ENCODE measurements around the gene NACC1. TPM values are rescaled to one million over a fixed set of nuclear protein-coding genes. Genes with fewer than 3 reads are reported as not detected.

NACC1 gene
- total and polyA plus RNA-seq, 2 of the 13 experiments (the other 11 are each of a cell fraction or from before 2014, with no cell fraction given) = 31.8 to 42.3 TPM

DNA sequence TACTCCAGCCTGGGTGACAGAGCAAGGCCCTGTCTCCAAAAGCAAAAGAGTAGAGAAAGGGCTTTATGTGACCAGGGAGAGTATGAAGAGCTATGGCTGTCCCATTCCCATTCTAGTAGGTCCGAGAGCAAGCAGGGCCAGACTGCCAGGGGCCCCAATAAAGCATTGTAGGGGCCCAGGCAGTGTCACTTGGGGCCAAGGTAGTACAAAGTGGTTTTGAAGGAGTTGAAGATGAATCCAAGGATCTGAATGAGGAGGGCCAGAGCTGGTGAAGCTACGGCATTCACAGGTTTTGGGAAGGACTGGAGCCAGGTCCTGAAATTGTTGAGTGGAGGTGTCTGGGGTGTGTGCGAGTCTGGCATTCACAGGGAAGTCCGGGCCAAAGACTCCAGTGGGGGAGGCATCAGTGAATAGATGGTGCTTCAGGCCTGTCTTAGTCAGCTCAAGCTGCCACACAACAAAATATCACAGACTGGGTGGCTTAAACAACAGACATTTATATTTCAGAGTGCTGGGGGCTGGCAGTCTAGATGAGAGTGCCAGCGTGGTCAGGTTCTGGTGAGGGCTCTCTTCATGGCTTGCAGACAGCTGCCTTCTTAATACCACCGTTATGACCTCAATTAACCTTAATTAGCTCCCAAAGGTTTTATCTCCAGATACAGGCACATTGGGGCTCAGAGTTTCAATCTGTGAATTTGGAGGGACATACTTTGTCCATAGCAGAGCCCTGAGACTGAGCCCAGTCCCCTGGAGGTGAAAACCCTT, 9.9 kb downstream of the NACC1 start:
- Histone ChIP-seq H4K20me1 (ENCODE audit: insufficient read depth, low read length) (peaks cover 4% of the 10 kb centered on the region), H2AFZ (ENCODE audit: low read length) (no peak overlapping the region), H3K9ac (ENCODE audit: insufficient read depth, low read depth, low read length) (peak overlapping the region; percentile 77), H3K27ac (ENCODE audit: extremely low read length, insufficient read depth, low read length) (peak overlapping the region; percentile 96), H3K9me3 (ENCODE audit: low read length) (no peaks in the 10 kb centered on the region), H3K79me2 (ENCODE audit: insufficient read depth, low read length) (peaks cover 67% of the 10 kb centered on the region), H3K4me1 (ENCODE audit: insufficient read depth, low read length) (peaks cover 38% of the 10 kb centered on the region), H3K4me2 (ENCODE audit: low read depth, low read length) (peak overlapping the region; percentile 69), H3K27me3 (ENCODE audit: control insufficient read depth in 1 of 2, insufficient read depth in 2 of 2, low read length in 2 of 2) (no peaks in the 10 kb centered on the region), H3K36me3 (replicated peaks in 1 of 2; ENCODE audit: control insufficient read depth in 1 of 2, insufficient read depth in 2 of 2, low read length in 2 of 2) (peaks cover 4 to 29% of the 10 kb centered on the region in 2 experiments; a peak in 4 of 5 replicates), H3K4me3 (replicated peaks in 1 of 3; ENCODE audit: insufficient read depth in 1 of 3, low read depth in 2 of 3, low read length in 3 of 3) (0 out of 6 replicates have a peak overlapping the region, but pooled peaks of 1 of the 3 experiments have one; percentile 3)
- WGBS (ENCODE audit: low lambda C conversion rate) = 77% methylated on average over 4 of the region's 6 CpGs
- TF ChIP-seq KAT7 (CRISPR knock-in tag; IDR thresholded peaks at IDR 0.05; ENCODE audit: borderline replicate concordance) (0 out of 2 replicates have a peak, but pooled peaks have one; percentile 6), THYN1 (CRISPR knock-in tag; IDR thresholded peaks at IDR 0.05; ENCODE audit: borderline replicate concordance, low read depth) (no peak), HMGA1 (CRISPR knock-in tag; conservative IDR thresholded peaks at IDR 0.05) (no peak), DNMT1 (CRISPR knock-in tag; IDR thresholded peaks at IDR 0.05) (0 out of 2 replicates have a peak, but pooled peaks have one; percentile 11), ZNF543 (CRISPR knock-in tag; IDR thresholded peaks at IDR 0.05) (no peak), NAIF1 (CRISPR knock-in tag; IDR thresholded peaks at IDR 0.05; ENCODE audit: borderline replicate concordance) (no peak), PHF5A (CRISPR knock-in tag; IDR thresholded peaks at IDR 0.05; ENCODE audit: low read depth, unreplicated experiment) (no peak), HOXD1 (CRISPR knock-in tag; IDR thresholded peaks at IDR 0.05) (no peak)
- intact Hi-C loops (cut with micrococcal nuclease; ENCODE audit: unreplicated experiment) = no loop called here
- no TSS peak for BruUV-seq (replicated peaks)
- FAIRE-seq (no peak), DNase-seq (ENCODE audit: low spot score) (no peak), ATAC-seq (peak; percentile 22)
- in situ Hi-C loops (cut with HindIII; ENCODE audit: extremely low pct_ligation_motif_present, low pct_unique_long_range_greater_than_20kb) = no loop called here
- CTCF ChIA-PET (ENCODE audit: low intra/inter-chr PET ratio, low total read pairs) = no interaction called here
- POLR2A ChIA-PET = interaction anchor here (1.2 to 2.7 kb wide), 8 partner anchors 8 to 182 kb away, joined by 3 to 13 read pairs (median 8); partner anchors contain the start of genes IER2, NACC1, RAD23A and STX10

All from HepG2 (cell line).